Inferior parietal cortex (tissue), 1 donor: ENCODE measurements around the gene QRICH1.
A peak's percentile ranks its signal among the peaks of the same experiment; 100 is the strongest.

Experiments used
- DNase-seq: peaks from one replicate; pipeline ENCODE4 v3.0.0-alpha.2; 2016; ENCODE audit errors: extremely low spot score

QRICH1 gene

DNA sequence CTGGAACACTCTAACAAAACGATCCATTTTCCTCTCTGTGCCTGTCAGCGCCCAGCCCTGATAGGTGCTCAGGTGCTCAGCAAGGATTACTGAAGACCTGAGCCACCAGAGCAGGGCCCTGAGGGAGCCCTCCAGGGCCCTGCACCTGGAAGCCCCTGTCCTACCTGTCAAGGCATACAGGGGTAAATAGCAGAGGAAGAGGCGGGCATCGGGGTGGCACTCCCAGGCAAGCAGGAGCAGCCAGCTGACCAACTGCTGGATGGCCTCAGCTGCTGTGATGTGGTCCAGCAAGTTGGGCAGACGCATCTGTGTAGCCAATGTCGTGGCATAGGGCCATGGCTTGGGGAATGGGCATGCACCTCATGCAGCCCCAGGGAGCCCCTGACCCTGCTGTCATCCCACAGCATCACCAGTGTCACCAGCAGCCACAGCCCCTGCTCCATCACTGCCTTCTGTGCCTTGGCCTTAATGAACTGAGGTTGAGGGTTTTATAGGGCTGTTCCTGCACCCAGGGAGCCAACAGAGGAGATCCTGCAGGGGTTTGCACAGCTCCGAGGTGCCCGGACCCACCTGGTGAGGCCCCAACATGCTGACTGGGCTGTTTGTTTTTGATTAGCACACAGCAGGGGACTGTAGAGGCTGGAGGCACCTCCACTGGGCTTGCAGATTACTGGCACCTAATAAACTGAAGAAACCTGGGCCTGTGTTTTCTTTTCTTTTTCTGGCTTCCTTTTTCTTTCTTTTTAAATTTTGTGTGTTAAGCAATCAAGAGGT lies 94.6 kb downstream of the QRICH1 start:
- DNase-seq, result no peak

DNA sequence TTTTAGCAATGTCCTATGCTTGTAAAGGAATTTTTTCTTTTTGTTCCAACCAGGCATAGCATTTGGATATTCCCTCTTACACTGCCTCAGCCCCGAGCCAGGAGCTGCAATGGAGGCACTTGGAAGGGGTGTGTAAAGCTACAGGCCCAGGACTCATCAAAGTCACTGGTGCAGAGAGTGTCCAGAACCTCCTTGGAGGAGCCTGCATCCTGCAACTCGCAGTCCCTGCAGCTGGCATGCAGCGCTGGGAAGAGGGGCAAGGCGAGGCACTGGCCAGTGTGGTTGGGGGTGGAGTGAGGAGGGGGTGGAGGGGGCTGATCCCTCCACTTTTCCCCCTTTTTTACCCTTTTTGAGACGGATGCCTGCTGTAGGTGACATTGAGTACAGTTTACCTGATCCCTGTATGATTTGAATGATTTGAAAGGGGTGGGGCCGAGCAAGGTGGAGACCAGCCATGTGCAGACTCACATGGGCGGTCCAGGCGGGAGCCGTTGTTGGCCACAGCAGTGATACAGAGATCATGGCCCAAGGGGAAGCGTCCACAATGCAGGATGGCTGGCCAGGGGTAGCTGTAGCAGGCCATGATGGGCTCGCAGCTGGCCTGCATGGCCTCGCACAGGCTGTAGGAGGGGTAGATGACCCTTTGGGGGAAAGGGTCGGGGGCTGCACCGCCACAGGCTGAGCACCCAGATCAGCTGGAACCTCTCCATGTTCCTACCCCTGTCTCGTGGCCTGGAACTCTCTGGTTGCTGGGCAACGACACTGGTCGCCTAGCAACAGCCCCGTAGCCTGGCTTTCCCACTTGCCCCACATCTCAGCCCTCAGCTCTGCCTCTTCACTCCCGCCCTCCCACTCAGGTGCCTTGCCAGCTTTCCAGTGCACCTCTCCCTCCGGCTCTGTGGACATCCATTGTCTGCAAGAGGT lies 95.9 kb downstream of the QRICH1 start:
- DNase-seq, result peak; percentile 17

DNA sequence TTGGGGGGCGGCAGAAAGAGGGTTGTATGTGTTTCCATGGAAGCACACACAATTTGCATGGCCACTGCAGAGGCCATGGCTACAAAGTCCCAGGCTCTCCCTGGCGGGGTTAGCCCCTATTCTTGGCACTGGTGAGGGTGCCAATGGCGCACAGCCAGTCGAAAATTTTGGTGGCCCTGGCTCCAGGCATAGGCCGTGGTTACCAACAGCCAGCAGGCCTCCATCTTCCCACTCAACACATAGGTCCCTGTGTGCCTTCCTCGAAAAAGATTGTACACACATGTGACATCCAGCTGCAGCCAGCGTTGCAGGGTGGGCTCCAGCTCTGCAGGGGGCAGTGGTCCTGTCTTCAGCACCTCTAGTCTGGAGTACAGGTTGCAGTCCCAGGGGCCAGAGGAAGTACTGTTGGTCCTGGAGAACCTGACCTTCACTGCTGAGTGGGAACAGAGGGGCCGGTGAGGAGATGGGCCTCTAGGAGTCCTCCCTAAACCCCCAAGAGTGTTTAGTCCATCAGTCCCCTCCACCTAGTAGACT lies 96.7 kb downstream of the QRICH1 start:
- no peak for DNase-seq

DNA sequence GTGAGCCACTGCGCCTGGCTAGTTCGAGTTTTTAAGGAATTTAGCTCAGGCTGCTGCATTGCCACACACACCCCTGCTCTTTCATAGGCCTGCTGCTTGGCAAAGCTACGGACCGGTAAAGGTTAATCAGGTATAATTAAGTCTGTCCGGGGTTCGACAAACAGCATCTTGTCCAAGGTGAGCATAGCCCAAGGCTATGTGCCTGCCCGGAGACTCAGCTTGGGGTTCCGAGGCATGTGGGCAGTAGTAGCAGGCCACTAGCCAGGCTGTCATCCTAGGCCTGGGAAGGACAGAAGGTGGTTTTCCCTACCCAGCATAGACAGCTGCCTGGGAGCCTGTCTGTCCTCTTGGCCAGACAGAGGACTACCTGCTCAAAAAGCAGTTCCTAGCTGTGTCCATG lies 97.2 kb downstream of the QRICH1 start:
- DNase-seq, result no peak

DNA sequence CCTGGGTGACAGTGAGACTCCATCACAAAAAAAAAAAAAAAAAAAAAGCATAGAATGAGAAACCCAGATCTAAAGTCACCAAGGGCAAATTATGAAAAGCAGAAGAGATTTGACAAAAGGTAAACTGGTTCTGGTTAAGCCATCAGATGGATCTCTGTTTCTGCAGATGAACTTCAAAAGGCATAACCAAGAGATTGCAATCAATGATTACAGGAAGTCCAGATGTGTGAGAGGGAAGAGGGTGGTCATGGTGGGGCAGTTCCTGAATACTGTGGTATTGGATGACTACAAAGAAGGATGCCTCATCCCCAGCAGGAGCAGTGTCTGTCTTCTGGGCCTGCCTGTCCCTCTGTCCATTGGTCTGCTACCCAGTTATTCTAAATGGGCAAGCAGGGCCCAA lies 100.0 kb downstream of the QRICH1 start:
- no peak for DNase-seq

DNA sequence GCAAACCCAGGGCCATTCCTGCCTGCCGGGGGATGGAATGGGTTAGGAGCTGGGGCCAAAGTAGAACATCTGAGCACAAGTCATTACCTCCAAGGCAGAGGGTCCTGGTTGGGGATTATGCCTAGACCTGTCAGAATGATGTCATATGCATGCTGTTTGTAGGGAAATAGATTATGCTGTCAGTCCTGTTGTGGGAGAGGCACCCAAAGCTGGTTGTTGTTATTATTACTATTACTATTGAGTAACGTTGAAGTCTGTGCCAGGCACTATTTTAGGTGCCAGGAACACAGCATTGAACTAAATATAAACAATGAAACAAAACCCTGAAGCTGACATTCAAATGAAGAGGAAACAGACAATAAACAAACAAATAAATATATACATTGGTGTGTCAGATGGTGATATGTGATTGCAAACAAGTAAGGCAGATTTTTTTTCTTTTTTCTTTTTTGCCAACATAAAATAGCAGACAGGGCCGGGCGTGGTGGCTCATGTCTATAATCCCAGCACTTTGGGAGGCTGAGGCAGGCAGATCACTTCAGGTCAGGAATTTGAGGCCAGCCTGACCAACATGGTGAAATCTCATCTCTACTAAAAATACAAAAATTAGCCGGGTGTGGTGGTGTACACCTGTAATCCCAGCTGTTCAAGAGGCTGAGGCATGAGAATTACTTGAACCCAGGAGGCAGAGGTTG lies 101.9 kb downstream of the QRICH1 start:
- DNase-seq, result no peak

DNA sequence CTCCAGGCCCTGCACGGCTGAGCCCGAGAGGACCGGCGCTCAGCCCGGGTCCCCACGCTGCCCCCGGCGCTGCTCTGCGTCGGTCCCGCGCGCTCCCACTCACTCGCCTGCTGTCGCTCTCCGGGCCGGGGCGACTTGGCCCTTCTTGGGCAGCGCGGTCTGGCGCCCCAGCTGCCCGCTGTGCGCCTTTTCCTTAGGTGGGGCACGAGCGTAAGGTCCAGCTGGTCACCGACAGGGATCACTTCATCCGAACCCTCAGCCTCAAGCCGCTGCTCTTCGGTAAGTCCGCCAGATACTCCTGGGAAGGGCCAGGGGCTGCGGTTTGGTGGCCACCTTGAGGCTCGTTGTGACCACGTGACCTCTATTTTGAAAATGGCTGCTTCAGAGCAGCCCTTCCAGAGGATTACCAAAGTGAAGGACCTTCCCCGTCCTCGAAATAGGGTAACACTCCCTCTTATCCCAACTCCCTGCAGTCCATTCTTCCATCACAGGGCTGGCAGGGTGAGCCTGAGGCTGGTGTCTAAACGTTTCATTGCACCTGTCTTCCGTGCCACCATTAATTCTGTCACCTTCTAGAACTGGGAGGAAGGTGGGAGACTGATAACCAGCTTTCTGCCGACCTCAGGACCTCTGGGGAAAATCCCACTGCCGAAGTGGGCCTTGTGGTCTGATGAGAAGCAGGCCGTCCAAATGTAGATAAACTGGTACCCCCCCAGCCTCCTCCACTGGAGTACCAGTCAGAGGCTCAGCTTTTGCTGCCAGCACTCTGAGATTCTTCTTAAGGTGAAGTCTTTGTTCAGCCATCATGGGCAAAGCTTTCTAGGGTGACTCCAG lies 103.0 kb downstream of the QRICH1 start:
- peak; percentile 46 for DNase-seq

DNA sequence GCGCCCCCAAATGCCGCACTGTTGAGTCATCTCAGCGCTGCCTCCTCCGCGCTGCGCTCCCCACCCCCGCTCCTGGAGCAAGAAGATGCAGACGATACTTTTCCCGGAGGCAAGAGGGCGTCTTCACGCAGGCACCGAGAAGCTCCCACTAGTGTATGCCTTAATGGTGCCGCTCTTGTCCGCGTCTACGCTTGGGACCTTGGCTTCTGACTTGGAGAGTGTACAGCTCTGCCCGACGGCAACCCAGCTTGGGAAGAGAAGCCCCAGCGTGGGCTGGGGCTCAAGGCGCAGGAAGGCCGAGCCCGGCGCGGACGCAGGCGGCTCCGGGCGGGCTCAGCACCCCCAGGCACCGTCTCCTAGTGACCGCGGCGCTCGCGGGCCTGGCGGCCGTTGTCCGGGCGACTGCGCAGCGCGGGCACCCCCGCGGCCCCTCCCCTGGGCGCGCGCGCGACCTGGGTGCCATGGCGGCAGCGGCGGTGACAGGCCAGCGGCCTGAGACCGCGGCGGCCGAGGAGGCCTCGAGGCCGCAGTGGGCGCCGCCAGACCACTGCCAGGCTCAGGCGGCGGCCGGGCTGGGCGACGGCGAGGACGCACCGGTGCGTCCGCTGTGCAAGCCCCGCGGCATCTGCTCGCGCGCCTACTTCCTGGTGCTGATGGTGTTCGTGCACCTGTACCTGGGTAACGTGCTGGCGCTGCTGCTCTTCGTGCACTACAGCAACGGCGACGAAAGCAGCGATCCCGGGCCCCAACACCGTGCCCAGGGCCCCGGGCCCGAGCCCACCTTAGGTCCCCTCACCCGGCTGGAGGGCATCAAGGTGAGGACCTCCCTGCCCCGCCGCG lies 103.9 kb downstream of the QRICH1 start, which contains the start of gene P4HTM:
P4HTM (plus strand) TSS at position 446 of the 840 bp plus-strand sequence; CDS start at position 462, 16 bp downstream.
- DNase-seq, result peak; percentile 81

DNA sequence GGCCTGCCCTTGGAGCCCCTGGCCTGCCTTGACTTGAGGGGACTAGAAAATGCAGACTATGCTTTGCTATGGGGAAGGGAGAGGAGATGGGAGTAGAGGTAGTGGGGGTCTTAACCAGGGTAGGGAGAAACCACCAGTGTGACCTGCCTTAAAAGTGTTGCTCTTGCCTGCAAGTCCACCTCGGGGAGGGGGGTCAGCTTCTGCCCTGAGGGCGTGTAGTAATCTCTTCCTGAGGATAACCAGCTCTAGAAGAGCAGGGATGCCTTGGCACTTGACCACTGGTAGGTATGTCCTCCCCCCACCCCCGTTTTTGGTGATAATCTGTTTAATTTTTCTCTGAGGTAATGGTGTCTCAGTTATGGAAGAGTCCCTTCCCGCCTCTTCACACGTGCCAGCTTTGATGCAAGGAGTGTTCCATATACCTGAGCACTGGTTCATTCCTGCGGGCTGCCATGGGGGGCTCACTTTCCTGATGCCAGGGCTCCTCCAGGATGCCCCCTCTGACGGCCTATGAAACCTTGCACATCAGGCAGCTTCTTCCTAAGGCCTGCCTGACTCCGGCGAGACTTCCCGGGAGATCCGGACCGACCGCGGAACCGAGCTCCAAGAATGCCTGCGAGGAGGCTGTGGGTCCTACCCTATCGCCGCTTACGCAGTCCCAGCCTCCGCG lies 104.6 kb downstream of the QRICH1 start:
- peak; percentile 8 for DNase-seq

DNA sequence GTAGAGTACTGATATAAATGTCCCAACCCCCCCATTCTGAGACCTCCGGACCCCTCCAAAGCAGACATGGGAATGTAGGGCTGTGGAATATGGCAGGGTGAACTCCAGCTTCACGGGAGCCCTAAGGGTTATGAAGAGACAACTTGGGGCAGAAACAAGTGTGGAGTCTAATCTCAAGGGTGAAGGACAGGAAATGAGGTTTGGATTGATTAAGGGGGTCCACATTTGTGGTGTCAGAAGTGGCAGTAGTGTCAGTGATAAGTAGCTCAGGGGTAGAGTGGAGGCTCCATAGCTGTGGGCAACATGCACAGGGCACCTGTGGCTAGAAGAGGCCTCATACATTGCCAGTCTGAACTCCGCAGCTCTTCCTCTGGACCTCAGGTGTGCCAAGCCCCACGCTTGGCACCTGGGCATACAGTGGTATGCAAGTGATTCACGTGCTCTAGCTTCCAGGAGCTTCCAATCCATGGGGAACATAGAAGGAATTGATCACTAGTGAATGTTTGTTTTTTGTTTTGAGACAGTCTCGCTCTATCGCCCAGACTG lies 108.0 kb downstream of the QRICH1 start:
- no peak for DNase-seq

DNA sequence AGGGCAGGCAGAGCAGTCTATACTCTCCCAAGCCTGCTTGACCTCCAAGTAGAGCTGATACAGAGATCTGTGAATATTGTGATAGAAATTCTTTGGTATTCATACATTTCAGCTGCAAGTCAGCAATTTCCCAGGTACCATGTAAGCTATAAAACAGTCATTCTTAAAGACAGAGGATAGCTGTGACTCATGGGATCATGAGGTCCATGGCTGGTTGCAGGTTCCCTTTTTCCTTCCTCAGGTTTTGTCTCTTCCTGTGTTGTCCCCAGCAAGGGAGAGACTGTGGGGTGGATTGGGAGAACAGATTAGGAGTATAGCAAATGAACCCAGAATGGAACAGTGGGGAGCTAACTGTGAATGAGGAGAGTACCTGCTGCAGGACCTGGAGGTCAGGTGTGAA lies 109.2 kb downstream of the QRICH1 start:
- no peak for DNase-seq

DNA sequence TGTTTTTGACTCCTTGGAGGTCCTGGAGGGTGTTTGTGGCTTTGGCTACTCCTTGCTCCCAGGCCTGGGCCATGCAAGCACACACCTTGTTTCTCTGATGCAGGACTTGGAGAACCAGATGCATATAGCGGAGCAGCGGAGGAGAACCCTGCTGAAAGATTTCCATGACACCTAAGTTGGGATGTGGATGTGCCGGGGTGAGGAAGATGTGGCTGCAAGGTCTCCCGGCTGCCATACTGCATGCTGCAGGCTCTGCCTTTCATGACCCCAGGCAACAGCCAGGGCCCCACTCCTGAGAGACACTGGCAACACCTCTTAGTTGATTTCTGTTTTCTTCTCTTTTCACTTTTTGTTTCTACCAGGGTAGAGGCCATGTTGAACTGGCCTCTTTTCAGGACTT lies 110.8 kb downstream of the QRICH1 start:
- no peak for DNase-seq

DNA sequence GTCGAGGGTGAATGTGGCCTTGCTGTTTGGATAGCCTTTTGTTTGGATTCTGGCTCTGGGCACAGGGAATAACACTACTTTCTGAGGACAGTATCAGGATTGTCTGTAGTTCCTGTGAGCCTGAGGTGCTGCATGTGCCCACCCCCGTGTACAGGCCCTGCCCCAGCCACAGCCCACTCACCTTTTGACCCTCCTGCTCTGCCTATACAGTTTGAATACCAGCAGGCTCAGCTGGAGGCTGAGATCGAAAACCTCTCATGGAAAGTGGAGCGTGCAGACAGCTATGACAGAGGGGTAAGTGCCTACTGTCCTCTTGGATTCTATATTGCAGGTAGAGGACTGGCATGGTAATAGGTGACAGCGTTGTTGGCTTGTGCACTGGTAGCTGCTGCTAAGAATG lies 111.2 kb downstream of the QRICH1 start:
- no peak for DNase-seq

DNA sequence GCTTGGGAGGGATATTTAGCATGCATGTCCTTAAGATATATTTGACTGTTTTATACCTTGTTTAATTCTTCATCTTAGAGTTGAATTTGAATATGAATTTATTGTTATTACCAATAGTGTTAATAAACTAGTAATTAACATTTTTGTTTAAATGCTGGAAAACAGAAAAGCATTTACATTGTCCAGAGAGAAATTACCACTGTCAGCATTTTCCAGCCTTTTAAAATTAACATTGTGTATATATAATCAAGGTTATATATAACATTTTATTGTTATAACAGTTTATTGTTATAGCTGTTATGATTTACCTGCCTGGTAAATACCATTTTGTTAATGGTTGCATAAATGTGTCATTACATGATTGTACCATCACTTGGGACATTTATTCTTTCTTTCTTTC lies 111.9 kb downstream of the QRICH1 start:
- no peak for DNase-seq

DNA sequence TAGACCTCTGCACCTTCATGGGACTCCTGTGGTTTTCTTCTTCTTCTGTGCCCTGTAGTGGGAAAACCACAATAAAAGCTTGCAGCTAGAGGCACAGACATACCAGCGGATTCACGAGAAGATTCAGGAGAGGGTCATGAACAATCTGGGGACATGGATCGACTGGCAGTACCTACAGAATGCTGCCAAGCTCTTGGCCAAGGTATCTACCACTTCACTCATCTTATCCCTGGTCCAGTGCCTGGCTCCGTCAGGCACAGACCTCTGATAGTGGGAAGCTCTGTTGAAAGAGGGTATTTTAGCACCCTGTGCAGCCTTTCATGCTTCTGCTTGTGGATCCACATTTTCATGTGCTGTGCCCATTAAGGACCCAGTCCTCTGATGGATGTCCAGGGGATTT lies 113.6 kb downstream of the QRICH1 start:
- DNase-seq, result no peak
